ENCODE results near the gene GMPPA.

The GMPPA gene

GRCh38 chr2:219540784-219541504, 42.3 kb downstream of the GMPPA start:
- DNase-seq = no peak

GRCh38 chr2:219541611-219542180, 43.0 kb downstream of the GMPPA start:
- DNase-seq = peak; percentile 71 to 85 (median 80)

- peak in 1 of 5 donors; percentile 57 for DNase-seq
Measured at GRCh38 chr2:219542931-219543595, 44.4 kb downstream of the GMPPA start.

- peak; percentile 84 to 95 (median 89) for DNase-seq
Measured at GRCh38 chr2:219543596-219544358, 45.1 kb downstream of the GMPPA start, which contains the start of the genes CHPF and TMEM198. Gene CHPF, minus strand, starts transcription at chr2:219543809. Its CDS starts 271 bp downstream, at chr2:219543538. Gene TMEM198, plus strand, starts transcription at chr2:219544028. Its CDS starts 700 bp downstream, at chr2:219544728.

- no peak for DNase-seq
Measured at GRCh38 chr2:219544567-219544966, 45.9 kb downstream of the GMPPA start.

GRCh38 chr2:219545295-219545942, 46.7 kb downstream of the GMPPA start:
- no peak for DNase-seq

GRCh38 chr2:219545943-219546352, 47.3 kb downstream of the GMPPA start:
- DNase-seq = no peak

GRCh38 chr2:219547621-219548020, 48.9 kb downstream of the GMPPA start:
- no peak for DNase-seq

GRCh38 chr2:219548990-219549389, 50.3 kb downstream of the GMPPA start:
- DNase-seq = no peak

- DNase-seq = no peak
Measured at GRCh38 chr2:219549619-219550018, 50.9 kb downstream of the GMPPA start.

GRCh38 chr2:219551441-219552381, 53.0 kb downstream of the GMPPA start:
- DNase-seq = no peak

GRCh38 chr2:219552382-219553167, 53.9 kb downstream of the GMPPA start:
- peak; percentile 54 to 74 (median 73) for DNase-seq

GRCh38 chr2:219553168-219553417, 54.4 kb downstream of the GMPPA start:
- DNase-seq = no peak

- DNase-seq = no peak
Measured at GRCh38 chr2:219553463-219553963, 54.8 kb downstream of the GMPPA start.

- no peak for DNase-seq
Measured at GRCh38 chr2:219554350-219554749, 55.7 kb downstream of the GMPPA start.

- DNase-seq = no peak
Measured at GRCh38 chr2:219555956-219556355, 57.3 kb downstream of the GMPPA start.

- DNase-seq = no peak
Measured at GRCh38 chr2:219556413-219556812, 57.7 kb downstream of the GMPPA start.

Measured in T-helper 1 cell (primary cell).